Colon (tissue), 2 donors: ENCODE measurements around the gene TMEM79.

ENCODE experiments used
- FAIRE-seq: peaks from 2 replicates; lab custom pipeline; 2012; peaks lifted over from hg19 to GRCh38; lab: Jason Lieb, UNC
- donor health status: control.
- donor health status: control.

The TMEM79 gene

DNA sequence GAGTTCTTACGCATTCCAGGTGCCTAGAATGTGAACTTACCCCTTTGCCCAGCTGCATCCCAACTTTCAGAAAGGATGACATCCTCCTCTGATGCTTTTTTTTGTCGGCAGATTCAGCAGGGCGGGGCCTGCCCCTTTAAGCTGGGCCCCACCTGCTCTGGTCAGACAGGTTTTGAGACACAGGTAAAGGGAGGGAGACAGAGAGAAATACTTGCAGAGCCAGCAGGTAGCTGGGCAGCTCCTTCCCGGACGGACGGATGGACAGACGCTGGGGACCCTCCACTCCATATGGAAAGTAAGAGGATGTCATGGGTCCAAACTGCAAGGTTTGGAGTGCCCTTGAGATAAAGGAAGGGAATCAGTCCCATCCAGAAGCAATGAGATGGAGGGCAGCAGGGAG is at the start of gene TMEM79:
TMEM79 (plus strand) TSS at position 214 of the 400 bp plus-strand sequence. CDS start 902 bp downstream, outside the sequence.
- FAIRE-seq = no peak

GRCh38 chr1:156236164-156236563 is 48.0 kb upstream of the TMEM79 start:
- no peak for FAIRE-seq

GRCh38 chr1:156238248-156238647 is 45.9 kb upstream of the TMEM79 start:
- no peak for FAIRE-seq

GRCh38 chr1:156241311-156241811 is 42.8 kb upstream of the TMEM79 start:
- FAIRE-seq = no peak

GRCh38 chr1:156241926-156242325 is 42.2 kb upstream of the TMEM79 start, which contains the start of gene BGLAP:
TSS of gene BGLAP (plus strand) at chr1:156242184. CDS start at chr1:156242232, 48 bp downstream.
- no peak for FAIRE-seq

DNA sequence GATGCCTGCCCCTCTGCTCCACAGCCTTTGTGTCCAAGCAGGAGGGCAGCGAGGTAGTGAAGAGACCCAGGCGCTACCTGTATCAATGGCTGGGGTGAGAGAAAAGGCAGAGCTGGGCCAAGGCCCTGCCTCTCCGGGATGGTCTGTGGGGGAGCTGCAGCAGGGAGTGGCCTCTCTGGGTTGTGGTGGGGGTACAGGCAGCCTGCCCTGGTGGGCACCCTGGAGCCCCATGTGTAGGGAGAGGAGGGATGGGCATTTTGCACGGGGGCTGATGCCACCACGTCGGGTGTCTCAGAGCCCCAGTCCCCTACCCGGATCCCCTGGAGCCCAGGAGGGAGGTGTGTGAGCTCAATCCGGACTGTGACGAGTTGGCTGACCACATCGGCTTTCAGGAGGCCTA is 41.4 kb upstream of the TMEM79 start:
- no peak for FAIRE-seq

GRCh38 chr1:156244126-156244525 is 40.0 kb upstream of the TMEM79 start:
- FAIRE-seq = no peak

- no peak for FAIRE-seq
These were observed 39.4 kb upstream of the TMEM79 start for GRCh38 chr1:156244712-156245111.

DNA sequence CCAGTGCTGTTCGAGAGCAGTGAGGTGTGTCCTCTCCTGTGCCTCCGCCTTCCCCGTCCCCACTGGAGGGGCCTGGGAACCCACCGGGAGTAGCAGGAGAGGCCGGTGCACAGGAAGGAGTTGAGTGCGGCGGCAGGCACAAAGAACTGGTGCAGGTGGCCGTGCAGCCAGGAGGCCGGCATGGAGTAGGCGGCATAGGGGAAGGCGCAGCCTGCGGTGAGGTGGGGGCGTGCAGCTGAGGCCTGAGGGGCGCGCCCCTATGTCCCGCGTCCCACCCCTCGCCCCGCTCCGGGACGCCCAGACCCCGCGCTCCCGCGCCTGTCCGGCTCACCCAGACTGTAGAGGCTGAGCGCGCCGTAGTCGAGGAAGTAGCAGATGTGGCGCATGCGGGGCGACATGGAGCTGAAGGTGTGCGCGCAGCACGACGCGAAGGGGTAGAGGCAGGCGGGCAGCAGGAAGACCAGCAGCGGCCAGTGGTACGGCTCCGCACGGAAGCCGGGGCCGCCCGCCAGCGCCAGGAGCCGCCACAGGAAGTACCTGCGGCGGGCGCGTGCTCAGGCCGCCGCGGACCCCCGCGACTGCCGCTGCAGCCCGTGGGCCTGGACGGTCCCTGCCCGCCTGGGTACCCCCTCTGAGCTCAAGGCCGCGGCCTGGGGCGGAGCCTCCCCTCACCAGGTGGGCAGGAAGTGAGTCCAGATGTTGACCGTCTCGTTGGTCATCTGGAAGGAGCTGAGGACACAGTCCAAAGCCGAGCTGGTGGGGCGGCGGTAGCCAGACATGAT is 38.5 kb upstream of the TMEM79 start:
- FAIRE-seq = no peak

DNA sequence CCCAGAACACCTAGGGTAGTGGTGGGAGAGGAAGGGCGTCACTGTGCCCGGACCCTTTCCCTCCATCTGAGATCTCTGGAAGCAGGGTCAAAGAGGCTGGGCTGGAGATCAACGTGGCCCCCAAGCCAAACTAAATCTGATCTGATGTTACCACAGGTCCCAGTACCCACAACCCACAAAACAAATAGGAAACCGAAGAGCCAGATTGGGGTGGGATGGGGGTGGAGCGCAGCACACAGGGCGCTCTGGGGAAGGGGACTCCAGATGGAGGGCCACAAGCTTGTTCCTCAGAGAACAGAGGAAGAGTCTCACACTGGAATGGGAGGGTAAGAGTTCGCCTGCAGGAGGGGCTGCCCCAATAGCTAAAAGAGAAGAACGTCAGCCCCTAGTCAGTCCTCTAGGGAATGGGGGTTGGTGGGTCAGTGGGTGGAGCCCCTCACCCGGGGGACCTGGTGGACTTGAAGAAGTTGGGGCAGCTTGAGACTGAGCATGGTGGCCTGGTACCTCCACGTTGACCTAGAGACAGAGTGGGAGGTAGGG is 37.8 kb upstream of the TMEM79 start:
- FAIRE-seq = no peak

GRCh38 chr1:156246781-156247459 is 37.2 kb upstream of the TMEM79 start:
- FAIRE-seq = no peak

DNA sequence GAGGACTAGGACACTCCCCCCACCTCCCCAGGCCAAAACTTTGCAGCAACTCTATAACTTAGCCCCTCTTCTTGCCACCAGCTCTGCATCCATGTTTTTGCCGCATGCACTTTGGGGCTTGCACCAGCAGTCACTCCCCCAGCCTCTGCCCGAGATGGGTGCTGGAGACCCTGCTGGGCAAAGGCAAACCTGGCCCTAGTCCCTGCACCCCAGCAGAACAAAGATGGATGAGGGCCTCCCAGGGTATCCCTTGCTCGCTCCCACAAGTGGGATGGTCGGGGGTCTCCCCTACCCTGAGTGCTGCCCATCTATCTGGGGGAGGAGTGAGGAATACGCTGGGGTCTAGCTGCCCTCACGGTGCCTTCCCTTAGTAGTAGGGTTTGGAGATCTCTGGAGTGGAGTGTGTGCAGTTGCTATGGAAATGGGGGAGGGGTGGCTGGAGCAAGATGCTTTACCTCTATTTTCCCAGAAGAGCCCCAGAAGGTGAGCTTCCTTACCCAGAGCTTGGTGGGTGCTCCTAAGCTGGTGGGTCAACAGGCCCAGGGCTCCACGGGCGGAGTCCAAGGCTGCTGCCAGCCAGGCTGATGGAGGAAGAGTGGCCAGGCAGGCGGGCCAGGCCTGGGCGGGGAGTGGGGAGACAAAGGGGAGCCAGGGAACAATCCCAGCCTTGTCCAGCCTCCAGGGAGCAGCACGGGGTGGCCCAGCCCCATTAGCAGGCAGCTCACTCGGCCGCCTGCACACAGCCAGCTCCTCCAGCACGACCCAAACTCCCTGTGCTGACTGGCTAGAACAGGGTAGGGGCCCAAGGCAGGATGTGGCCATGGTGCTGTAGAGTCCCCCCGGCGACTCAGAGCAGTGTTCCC is 36.4 kb upstream of the TMEM79 start, which contains the start of gene PAQR6:
PAQR6 (minus strand) TSS at position 597 of the 863 bp plus-strand sequence. CDS start 1,325 bp downstream, outside the sequence.
- FAIRE-seq = no peak

DNA sequence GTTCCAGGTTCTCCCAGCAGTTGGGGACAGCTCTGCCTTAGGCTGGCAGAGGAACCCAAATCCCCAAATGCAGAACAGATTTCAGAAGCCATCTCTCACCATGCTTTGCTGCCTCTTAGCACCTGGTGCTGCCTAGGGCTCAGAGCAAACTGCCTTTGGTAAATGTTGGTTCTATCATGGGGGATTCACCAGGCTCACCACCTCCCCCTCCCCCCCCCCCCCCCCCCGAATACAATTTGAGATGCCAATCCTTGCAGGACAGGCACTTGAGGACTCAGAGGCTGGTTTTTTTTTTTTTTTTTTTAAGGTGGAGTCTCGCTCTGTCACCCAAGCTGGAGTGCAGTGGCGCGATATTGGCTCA is 35.8 kb upstream of the TMEM79 start:
- FAIRE-seq = no peak

DNA sequence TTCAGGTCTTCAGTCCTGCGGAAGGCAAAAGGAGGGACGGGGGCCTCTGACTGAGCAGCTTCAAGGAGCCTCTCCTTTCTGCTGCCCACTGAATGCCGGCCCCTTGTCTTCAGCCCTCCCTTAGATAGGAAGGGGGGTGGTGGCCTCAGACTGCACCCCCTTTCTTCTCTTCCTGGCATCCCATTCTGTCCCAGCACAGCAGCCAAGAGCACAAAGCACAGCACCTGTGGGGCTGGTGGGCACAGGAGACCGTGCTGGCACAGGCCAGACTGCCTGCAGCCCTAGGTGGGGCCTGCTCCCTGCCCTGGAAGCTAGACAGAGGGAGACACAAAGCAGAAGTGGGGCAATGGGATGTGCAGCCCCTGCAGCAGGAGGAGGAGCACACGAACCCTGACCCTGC is 34.5 kb upstream of the TMEM79 start:
- no peak for FAIRE-seq

- no peak for FAIRE-seq
These were observed 32.6 kb upstream of the TMEM79 start for GRCh38 chr1:156251527-156251926.

DNA sequence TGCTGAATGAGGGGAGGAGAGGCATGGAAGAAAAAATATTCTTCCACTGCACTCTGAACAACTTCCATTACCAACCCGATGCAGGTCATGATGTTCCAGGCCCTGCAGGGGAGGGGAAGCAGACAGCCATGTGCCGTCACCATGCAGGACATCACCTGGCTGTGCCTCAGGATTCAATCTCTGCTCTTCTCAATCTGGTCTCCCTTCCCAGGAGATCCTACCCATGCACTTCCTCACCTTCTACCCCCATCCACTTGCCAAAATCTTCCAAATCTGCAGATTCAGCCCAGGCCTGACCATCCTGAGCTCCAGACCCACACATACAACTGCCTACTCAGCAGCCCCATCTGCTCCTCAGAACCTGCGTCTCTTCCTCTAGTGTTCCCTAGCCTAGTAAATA is 30.5 kb upstream of the TMEM79 start:
- FAIRE-seq = no peak

DNA sequence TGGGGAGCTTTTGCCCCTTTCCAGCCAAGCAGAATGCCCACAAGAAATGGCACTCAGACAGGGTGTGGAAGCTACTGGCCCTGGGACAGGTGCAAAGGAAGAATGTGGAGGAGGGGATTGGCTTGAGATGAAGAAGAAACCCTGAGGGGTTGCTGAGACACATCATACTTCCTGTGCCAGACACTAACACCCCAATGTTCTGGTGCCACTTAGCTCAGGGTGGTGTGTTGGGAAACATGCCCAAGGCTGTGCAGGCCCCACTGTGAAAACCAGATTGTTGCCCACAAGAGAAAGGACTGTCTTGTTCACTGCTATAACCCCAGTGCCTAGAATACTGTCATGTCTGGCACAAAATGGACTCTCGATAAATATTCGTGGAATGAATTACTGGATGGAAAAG is 26.4 kb upstream of the TMEM79 start:
- FAIRE-seq = no peak

- no peak for FAIRE-seq
These were observed 25.3 kb upstream of the TMEM79 start for GRCh38 chr1:156258859-156259258.

DNA sequence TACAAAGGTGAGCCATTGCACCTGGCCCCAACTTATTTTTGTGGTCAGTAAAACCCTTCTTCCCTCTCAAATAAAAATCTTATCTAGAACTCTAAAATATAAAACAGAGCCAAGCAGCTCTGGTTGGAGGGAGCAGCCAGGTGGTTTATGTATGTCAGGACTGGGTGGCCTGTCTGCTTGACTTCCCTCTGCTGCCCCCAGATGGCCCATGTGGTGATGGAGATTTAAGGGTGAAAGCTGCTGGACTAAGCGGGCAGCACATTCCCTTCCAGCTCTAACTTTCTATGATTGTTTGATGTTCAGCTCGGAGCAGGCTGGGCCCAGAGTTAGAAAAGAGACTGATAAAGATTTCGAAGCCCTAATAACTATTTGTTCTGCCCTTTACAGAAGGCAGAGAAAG is 24.3 kb upstream of the TMEM79 start:
- no peak for FAIRE-seq

- FAIRE-seq = no peak
These were observed 23.2 kb upstream of the TMEM79 start for GRCh38 chr1:156260896-156261295.

DNA sequence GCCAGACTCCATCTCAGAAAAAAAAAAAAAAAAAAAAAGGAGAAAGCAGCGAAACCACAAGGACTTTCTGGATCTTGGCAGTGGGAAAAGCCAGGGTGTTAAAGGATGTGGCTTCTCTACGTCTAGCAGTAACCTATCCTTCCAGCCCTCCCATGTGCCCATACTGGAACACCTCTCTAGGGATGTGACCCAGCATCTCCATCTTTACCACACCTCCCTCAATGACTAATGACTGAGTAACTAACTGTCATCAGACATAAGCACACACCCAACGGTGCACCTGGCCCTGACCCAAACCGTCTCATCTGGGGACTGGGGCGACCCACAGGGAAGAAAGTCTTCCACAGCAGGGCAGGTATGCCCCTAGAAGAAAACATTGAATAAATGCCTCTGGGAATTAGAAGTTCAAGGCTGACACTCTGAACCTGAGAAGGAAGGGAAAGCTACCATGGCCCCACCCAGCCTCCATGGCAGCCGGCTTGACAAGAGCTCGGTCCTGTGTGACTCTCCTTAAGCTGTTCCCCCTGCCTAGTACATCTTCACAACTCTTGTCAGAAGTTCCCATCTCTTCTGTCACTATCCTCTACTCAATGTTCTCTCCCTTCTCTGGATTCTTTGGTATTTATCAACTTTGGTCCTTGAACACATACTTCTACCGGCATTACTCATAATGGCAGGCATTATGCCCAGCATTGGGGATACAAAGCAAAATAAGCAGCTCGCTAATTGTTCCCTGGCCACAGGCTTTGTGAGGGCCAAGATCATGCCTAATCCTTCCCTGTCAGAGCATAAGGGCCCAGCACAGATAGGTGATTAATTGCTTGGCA is 21.5 kb upstream of the TMEM79 start:
- FAIRE-seq = no peak
